OCI-LY3 (cell line): ENCODE results near the gene SIRPB1.

Experiments used
- H2AFZ ChIP-seq: fragments of 200-600, 300-600 bp; shearing (Covaris generic); 2 replicates; pipeline ENCODE4 v1.6.0; 2014; ENCODE audit warnings: antibody characterized with exemption, low read depth, low read length
- H3K27ac ChIP-seq: fragments of 200-600, 300-600 bp; sonication (generic); 2 replicates; pipeline ENCODE4 v1.5.1; 2014; ENCODE audit warnings: mild to moderate bottlenecking, low read length, moderate library complexity, mixed read lengths
- H3K27me3 ChIP-seq: fragments of 200-600, 300-600 bp; sonication (generic); 2 replicates; pipeline ENCODE4 v1.6.1; 2014; ENCODE audit warnings: low read depth, low read length, mixed read lengths
- H3K36me3 ChIP-seq: fragments of 200-600, 300-600 bp; sonication (generic); replicated peaks from 2 replicates; pipeline ENCODE3; 2014; ENCODE audit warnings: low read depth, low read length, mixed read lengths
- H3K4me1 ChIP-seq: fragments of 300-600, 200-600 bp; sonication (generic); 2 replicates; pipeline ENCODE4 v1.6.1; 2014; ENCODE audit warnings: low read length, mixed read lengths
- H3K4me2 ChIP-seq: fragments of 200-600, 300-600 bp; sonication (generic); 2 replicates; pipeline ENCODE4 v1.6.1; 2014; ENCODE audit warnings: low read length, mixed read lengths
- H3K4me3 ChIP-seq: fragments of 300-600, 200-600 bp; sonication (generic); 2 replicates; pipeline ENCODE4 v1.5.1; 2014; ENCODE audit warnings: antibody characterized with exemption, mild to moderate bottlenecking, low read length, moderate library complexity
- H3K79me2 ChIP-seq: fragments of 300-600, 200-600 bp; shearing (Covaris generic); 2 replicates; pipeline ENCODE4 v1.6.1; 2014; ENCODE audit warnings: mild to moderate bottlenecking, low read length, mixed read lengths
- H3K9ac ChIP-seq: fragments of 300-600, 200-600 bp; shearing (Covaris generic); 2 replicates; pipeline ENCODE4 v1.6.0; 2014; ENCODE audit warnings: mild to moderate bottlenecking, low read length, moderate library complexity
- H3K9me3 ChIP-seq: fragments of 200-600, 300-600 bp; shearing (Covaris generic); 2 replicates; pipeline ENCODE4 v1.6.1; 2014; ENCODE audit warnings: low read length, mixed read lengths; ENCODE audit not compliant: insufficient read depth
- H4K20me1 ChIP-seq: fragments of 200-600, 300-600 bp; sonication (generic); 2 replicates; pipeline ENCODE4 v1.6.1; 2016; ENCODE audit warnings: low read length, mixed read lengths; ENCODE audit not compliant: insufficient read depth
- CTCF ChIP-seq: fragments of 200-600, 300-600 bp; sonication (generic); IDR thresholded peaks from 2 replicates; pipeline ENCODE4 v1.5.1; 2014; ENCODE audit warnings: antibody characterized with exemption, low read length, low read depth
- EZH2phosphoT487 ChIP-seq: fragments of 200-600 bp; shearing (Covaris generic); IDR thresholded peaks from 2 replicates; pipeline ENCODE4 v1.6.1; 2018; ENCODE audit warnings: antibody characterized with exemption, mixed run types, low read depth

The SIRPB1 gene

GRCh38 chr20:1595333-1595732 lies 24.5 kb downstream of the SIRPB1 start:
- Histone ChIP-seq H3K36me3 (no peaks in the 10 kb centered on the region), H3K9ac (no peak overlapping the region), H3K27me3 (no peaks in the 10 kb centered on the region), H3K4me3 (no peak overlapping the region), H3K4me2 (no peak overlapping the region), H3K79me2 (no peaks in the 10 kb centered on the region), H3K27ac (no peak overlapping the region), H3K9me3 (no peaks in the 10 kb centered on the region), H3K4me1 (peaks cover 7% of the 10 kb centered on the region), H4K20me1 (no peaks in the 10 kb centered on the region), H2AFZ (no peak overlapping the region)
- TF ChIP-seq EZH2phosphoT487: no peak
- no peak for TF ChIP-seq CTCF

- no peaks in the 10 kb centered on the region for H3K4me1 ChIP-seq
- H3K79me2 ChIP-seq: no peaks in the 10 kb centered on the region
- H3K4me2 ChIP-seq: no peak overlapping the region
- no peak overlapping the region for H3K4me3 ChIP-seq
- TF ChIP-seq CTCF (peak; percentile 25), EZH2phosphoT487 (no peak)
- no peak overlapping the region for H2AFZ ChIP-seq
- H3K9me3 ChIP-seq: no peaks in the 10 kb centered on the region
- H3K36me3 ChIP-seq: no peaks in the 10 kb centered on the region
- H3K27me3 ChIP-seq: no peaks in the 10 kb centered on the region
- no peak overlapping the region for H3K27ac ChIP-seq
- no peaks in the 10 kb centered on the region for H4K20me1 ChIP-seq
- no peak overlapping the region for H3K9ac ChIP-seq
Observed at GRCh38 chr20:1588533-1589460, 31.0 kb downstream of the SIRPB1 start.

GRCh38 chr20:1587781-1588532 lies 31.9 kb downstream of the SIRPB1 start:
- Histone ChIP-seq H3K4me1 (no peaks in the 10 kb centered on the region), H4K20me1 (no peaks in the 10 kb centered on the region), H3K9me3 (no peaks in the 10 kb centered on the region), H3K4me2 (no peak overlapping the region), H3K79me2 (no peaks in the 10 kb centered on the region), H3K27me3 (no peaks in the 10 kb centered on the region), H3K4me3 (no peak overlapping the region), H3K9ac (no peak overlapping the region), H3K27ac (no peak overlapping the region), H2AFZ (no peak overlapping the region), H3K36me3 (no peaks in the 10 kb centered on the region)
- TF ChIP-seq EZH2phosphoT487 (no peak), CTCF (no peak)

- Histone ChIP-seq H4K20me1 (no peaks in the 10 kb centered on the region), H3K9me3 (no peaks in the 10 kb centered on the region), H3K9ac (no peak overlapping the region), H3K79me2 (no peaks in the 10 kb centered on the region), H3K4me1 (no peaks in the 10 kb centered on the region), H2AFZ (no peak overlapping the region), H3K36me3 (no peaks in the 10 kb centered on the region), H3K27ac (no peak overlapping the region), H3K27me3 (no peaks in the 10 kb centered on the region), H3K4me2 (no peak overlapping the region), H3K4me3 (no peak overlapping the region)
- TF ChIP-seq CTCF: no peak
- no peak for TF ChIP-seq EZH2phosphoT487
Observed at GRCh38 chr20:1579488-1579887, 40.3 kb downstream of the SIRPB1 start.
